GM12878 (cell line): ENCODE data around the gene RAPGEF3.

Source experiments
- CBX5 ChIP-seq: sonication (generic); IDR thresholded peaks from 2 replicates; pipeline ENCODE4 v1.6.1; 2016; ENCODE audit warnings: low read depth, moderate library complexity, mild to moderate bottlenecking, inconsistent platforms
- ESRRA ChIP-seq: IDR thresholded peaks from 2 replicates; pipeline ENCODE4 v1.6.1; 2012; ENCODE audit warnings: mild to moderate bottlenecking, low read length, improper control_type of control experiment
- EZH2 ChIP-seq: IDR thresholded peaks from 2 replicates; pipeline ENCODE4 v1.6.1; 2012; ENCODE audit warnings: low read depth, mild to moderate bottlenecking, control low read depth, inconsistent platforms, low read length, borderline replicate concordance; ENCODE audit not compliant: control insufficient read depth
- GABPA ChIP-seq: IDR thresholded peaks from 2 replicates; pipeline ENCODE4 v1.6.1; 2014; ENCODE audit warnings: antibody characterized with exemption, low read depth, mild to moderate bottlenecking, inconsistent platforms
- HDGF ChIP-seq: fragments of 450-650 bp; IDR thresholded peaks from 2 replicates; pipeline ENCODE4 v1.6.1; 2016; ENCODE audit warnings: antibody characterized with exemption
- JUNB ChIP-seq: IDR thresholded peaks from 2 replicates; pipeline ENCODE4 v1.6.1; 2016; ENCODE audit warnings: antibody characterized with exemption, mild to moderate bottlenecking
- POLR2AphosphoS5 ChIP-seq: IDR thresholded peaks from 2 replicates; pipeline ENCODE4 v1.6.1; 2011; ENCODE audit warnings: mild to moderate bottlenecking, low read length, inconsistent platforms
- RAD21 ChIP-seq: IDR thresholded peaks from 2 replicates; pipeline ENCODE4 v1.6.1; 2011; ENCODE audit warnings: mild to moderate bottlenecking, low read depth, low read length, moderate library complexity; ENCODE audit not compliant: insufficient read depth
- SIN3A ChIP-seq: IDR thresholded peaks from 2 replicates; pipeline ENCODE4 v1.6.1; 2012; ENCODE audit warnings: low read depth, low read length, improper control_type of control experiment
- TCF3 ChIP-seq: IDR thresholded peaks from 2 replicates; pipeline ENCODE4 v1.6.1; 2012; ENCODE audit warnings: low read depth, mild to moderate bottlenecking, low read length, borderline replicate concordance; ENCODE audit not compliant: insufficient read depth
- ZNF207 ChIP-seq: fragments of 450-650 bp; IDR thresholded peaks from 2 replicates; pipeline ENCODE4 v1.6.1; 2014; ENCODE audit warnings: antibody characterized with exemption, mild to moderate bottlenecking, borderline replicate concordance
- ZNF24 ChIP-seq: fragments of 450-650 bp; IDR thresholded peaks from 2 replicates; pipeline ENCODE4 v1.6.1; 2017; ENCODE audit warnings: antibody characterized with exemption, mild to moderate bottlenecking
- TF ChIP-seq, protein P1 (sequence below), 3 experiments: IDR thresholded peaks in 2 of 3; conservative IDR thresholded peaks in 1 of 3; 2 replicates each; pipeline ENCODE4 v1.5.1; 2011; ENCODE audit warnings: low read depth in 3 of 3, low read length in 3 of 3, mild to moderate bottlenecking in 3 of 3, control low read depth in 2 of 3, moderate library complexity in 2 of 3, inconsistent platforms in 1 of 3, mixed read lengths in 1 of 3; ENCODE audit not compliant: control insufficient read depth in 2 of 3, insufficient read depth in 1 of 3; ENCODE audit errors: extremely low read depth in 1 of 3

DNA sequence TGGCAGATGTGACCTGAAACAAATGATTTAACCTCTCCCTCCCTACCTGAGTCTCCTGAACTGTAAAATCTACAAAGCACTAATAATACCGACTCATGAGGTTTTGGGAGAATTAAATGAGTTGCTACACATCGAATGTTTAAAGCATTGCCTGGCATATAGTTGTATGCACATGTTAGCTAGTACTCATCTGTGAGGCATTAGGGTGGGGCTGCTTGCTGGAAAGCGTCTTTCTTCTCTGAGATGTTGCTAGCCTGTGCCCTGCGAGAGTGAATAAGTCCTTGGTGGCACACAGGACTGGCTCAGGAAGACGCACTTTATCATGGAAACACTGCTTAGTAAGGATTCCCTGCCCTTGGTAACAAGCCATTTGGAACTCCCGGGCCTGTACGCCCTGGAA is 6.1 kb downstream of the RAPGEF3 start:
- TF ChIP-seq SIN3A (no peak), CBX5 (no peak), POLR2AphosphoS5 (no peak), GABPA (no peak), ZNF24 (no peak), ZNF207 (no peak), ESRRA (no peak), HDGF (no peak), RAD21 (no peak), TCF3 (no peak), JUNB (no peak), EZH2 (no peak)
- TF ChIP-seq, protein P1, sequence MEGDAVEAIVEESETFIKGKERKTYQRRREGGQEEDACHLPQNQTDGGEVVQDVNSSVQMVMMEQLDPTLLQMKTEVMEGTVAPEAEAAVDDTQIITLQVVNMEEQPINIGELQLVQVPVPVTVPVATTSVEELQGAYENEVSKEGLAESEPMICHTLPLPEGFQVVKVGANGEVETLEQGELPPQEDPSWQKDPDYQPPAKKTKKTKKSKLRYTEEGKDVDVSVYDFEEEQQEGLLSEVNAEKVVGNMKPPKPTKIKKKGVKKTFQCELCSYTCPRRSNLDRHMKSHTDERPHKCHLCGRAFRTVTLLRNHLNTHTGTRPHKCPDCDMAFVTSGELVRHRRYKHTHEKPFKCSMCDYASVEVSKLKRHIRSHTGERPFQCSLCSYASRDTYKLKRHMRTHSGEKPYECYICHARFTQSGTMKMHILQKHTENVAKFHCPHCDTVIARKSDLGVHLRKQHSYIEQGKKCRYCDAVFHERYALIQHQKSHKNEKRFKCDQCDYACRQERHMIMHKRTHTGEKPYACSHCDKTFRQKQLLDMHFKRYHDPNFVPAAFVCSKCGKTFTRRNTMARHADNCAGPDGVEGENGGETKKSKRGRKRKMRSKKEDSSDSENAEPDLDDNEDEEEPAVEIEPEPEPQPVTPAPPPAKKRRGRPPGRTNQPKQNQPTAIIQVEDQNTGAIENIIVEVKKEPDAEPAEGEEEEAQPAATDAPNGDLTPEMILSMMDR (IDR thresholded peaks at IDR 0.05 in 2 of 3, conservative IDR thresholded peaks at IDR 0.05 in 1 of 3; ENCODE audit: control insufficient read depth in 2 of 3, extremely low read depth in 1 of 3, insufficient read depth in 1 of 3, low read depth in 3 of 3, low read length in 3 of 3), result no peak
